Endodermal cell (in vitro differentiated cells): Measurements from ENCODE around the gene CLDN9. TPM values are rescaled to one million over a fixed set of nuclear protein-coding genes. Genes with fewer than 3 reads are reported as not detected.

ENCODE experiments used
- DNase-seq: peaks from one replicate; pipeline ENCODE4 v3.0.0-alpha.2; 2017
- H3K27ac ChIP-seq: 2 replicates; pipeline ENCODE4 v1.5.1; 2013; ENCODE audit warnings: mild to moderate bottlenecking, low read depth, low read length, moderate library complexity
- H3K27me3 ChIP-seq: 2 replicates; pipeline ENCODE4 v1.6.1; 2013; ENCODE audit warnings: mild to moderate bottlenecking, low read length, moderate library complexity; ENCODE audit not compliant: insufficient read depth, control insufficient read depth, poor library complexity, severe bottlenecking
- H3K36me3 ChIP-seq: 2 replicates; pipeline ENCODE4 v1.7.0; 2013; ENCODE audit warnings: mild to moderate bottlenecking, low read length, moderate library complexity; ENCODE audit not compliant: control insufficient read depth, insufficient read depth
- H3K4me1 ChIP-seq: one replicate; pipeline ENCODE4 v1.7.0; 2013; ENCODE audit warnings: low read length; ENCODE audit not compliant: control insufficient read depth, insufficient read depth
- H3K4me3 ChIP-seq: 2 replicates; pipeline ENCODE4 v1.5.1; 2013; ENCODE audit warnings: mild to moderate bottlenecking, low read length, moderate library complexity
- H3K9ac ChIP-seq: 2 replicates; pipeline ENCODE4 v1.6.1; 2013; ENCODE audit warnings: mild to moderate bottlenecking, low read length, moderate library complexity; ENCODE audit not compliant: poor library complexity, severe bottlenecking; ENCODE audit errors: extremely low read depth
- H3K9me3 ChIP-seq: 2 replicates; pipeline ENCODE4 v1.6.1; 2013; ENCODE audit warnings: mild to moderate bottlenecking, low read length, moderate library complexity; ENCODE audit not compliant: control insufficient read depth
- H3K27ac Mint-ChIP-seq: 2 replicates; pipeline ENCODE4 v1.8.0; 2020; ENCODE audit warnings: mixed read lengths
- H3K27me3 Mint-ChIP-seq: 2 replicates; pipeline ENCODE4 v1.8.0; 2021; ENCODE audit warnings: mild to moderate bottlenecking, mixed read lengths; ENCODE audit not compliant: insufficient read depth
- H3K36me3 Mint-ChIP-seq: 2 replicates; pipeline ENCODE4 v1.8.0; 2020; ENCODE audit warnings: low read depth, mixed read lengths
- H3K4me1 Mint-ChIP-seq: 2 replicates; pipeline ENCODE4 v1.8.0; 2020; ENCODE audit warnings: mixed read lengths
- H3K4me3 Mint-ChIP-seq: 2 replicates; pipeline ENCODE4 v1.8.0; 2020; ENCODE audit warnings: mild to moderate bottlenecking, moderate library complexity, mixed read lengths
- H3K9me3 Mint-ChIP-seq: 2 replicates; pipeline ENCODE4 v1.8.0; 2020; ENCODE audit warnings: mild to moderate bottlenecking, mixed read lengths
- CTCF ChIP-seq: fragments of 200-600 bp; sonication (generic); conservative IDR thresholded peaks from 2 replicates; pipeline ENCODE4 v1.5.0; 2021; ENCODE audit warnings: antibody characterized with exemption, mild to moderate bottlenecking
- WGBS, 2 experiments: methylation state at CpG; one replicate each; pipeline versions ENCODE4 v1.1.5 to v1.1.7; 2013; ENCODE audit warnings: missing lambda C conversion rate in 2 of 2, mixed read lengths in 1 of 2; ENCODE audit not compliant: insufficient coverage in 1 of 2, insufficient read length in 1 of 2; 5-methylcytosine and 5-hydroxymethylcytosine counted together
- total RNA-seq, 2 donors: library from RNA; stranded (reverse); fragmentation: NEBNext Ultra II Directional in 1 of 2; extraction: Animal tissue kit (Norgen Biotek cat#: 25700) in 1 of 2; gene quantifications; 2 replicates in 1 of 2; 3 replicates in 1 of 2; pipeline ENCODE4 v1.2.1, GENCODE V29; 2021

Gene CLDN9
- total RNA-seq, 2 donors from 2014 or later = 0.18 TPM; not detected in 1

GRCh38 chr16:3000540-3000939 is 12.2 kb upstream of the CLDN9 start:
- Histone ChIP-seq H3K9ac (no peak overlapping the region), H3K4me3 (no peak overlapping the region), H3K27me3 (no peaks in the 10 kb centered on the region), H3K36me3 (no peaks in the 10 kb centered on the region), H3K27ac (no peak overlapping the region), H3K9me3 (no peaks in the 10 kb centered on the region), H3K4me1 (no peaks in the 10 kb centered on the region)
- Mint-ChIP-seq H3K4me3 (no peak overlapping the region), H3K27me3 (peaks cover 2% of the 10 kb centered on the region), H3K36me3 (no peaks in the 10 kb centered on the region), H3K4me1 (peaks cover 4% of the 10 kb centered on the region), H3K27ac (no peak overlapping the region), H3K9me3 (no peaks in the 10 kb centered on the region)
- no peak for DNase-seq
- TF ChIP-seq CTCF = no peak
- WGBS, 2 experiments = 83 to 88% methylated on average over 1 to 4 of the region's 4 CpGs

- WGBS, 2 experiments = 86 to 87% methylated on average over 9 to 12 of the region's 12 CpGs
- peaks cover 8% of the 10 kb centered on the region for H3K4me1 Mint-ChIP-seq
- H3K36me3 Mint-ChIP-seq = no peaks in the 10 kb centered on the region
- Histone ChIP-seq H3K4me3 (no peak overlapping the region), H3K9ac (no peak overlapping the region), H3K36me3 (no peaks in the 10 kb centered on the region), H3K27me3 (no peaks in the 10 kb centered on the region), H3K4me1 (no peaks in the 10 kb centered on the region), H3K27ac (no peak overlapping the region), H3K9me3 (no peaks in the 10 kb centered on the region)
- H3K4me3 Mint-ChIP-seq = no peak overlapping the region
- H3K9me3 Mint-ChIP-seq = no peaks in the 10 kb centered on the region
- peak; percentile 28 for TF ChIP-seq CTCF
- peak; percentile 84 for DNase-seq
- H3K27me3 Mint-ChIP-seq = peaks cover 2% of the 10 kb centered on the region
- H3K27ac Mint-ChIP-seq = no peak overlapping the region
These were observed 11.4 kb upstream of the CLDN9 start for GRCh38 chr16:3001316-3001715.

- Mint-ChIP-seq H3K27me3 (peaks cover 2% of the 10 kb centered on the region), H3K36me3 (no peaks in the 10 kb centered on the region), H3K4me1 (peaks cover 31% of the 10 kb centered on the region), H3K4me3 (peak overlapping the region; percentile 19), H3K9me3 (no peaks in the 10 kb centered on the region), H3K27ac (no peak overlapping the region)
- Histone ChIP-seq H3K4me3 (no peak overlapping the region), H3K27me3 (no peaks in the 10 kb centered on the region), H3K9ac (no peak overlapping the region), H3K36me3 (no peaks in the 10 kb centered on the region), H3K27ac (no peak overlapping the region), H3K9me3 (no peaks in the 10 kb centered on the region), H3K4me1 (peaks cover 21% of the 10 kb centered on the region)
- WGBS, 2 experiments = 9 to 15% methylated on average over 32 to 58 of the region's 58 CpGs
- DNase-seq = peak; percentile 99
- peak; percentile 62 for TF ChIP-seq CTCF
These were observed 9.0 kb upstream of the CLDN9 start for GRCh38 chr16:3003582-3004270.
